ENCODE data around the gene PKIB. TPM values are rescaled to one million over a fixed set of nuclear protein-coding genes. Genes with fewer than 3 reads are reported as not detected.

Gene PKIB

DNA sequence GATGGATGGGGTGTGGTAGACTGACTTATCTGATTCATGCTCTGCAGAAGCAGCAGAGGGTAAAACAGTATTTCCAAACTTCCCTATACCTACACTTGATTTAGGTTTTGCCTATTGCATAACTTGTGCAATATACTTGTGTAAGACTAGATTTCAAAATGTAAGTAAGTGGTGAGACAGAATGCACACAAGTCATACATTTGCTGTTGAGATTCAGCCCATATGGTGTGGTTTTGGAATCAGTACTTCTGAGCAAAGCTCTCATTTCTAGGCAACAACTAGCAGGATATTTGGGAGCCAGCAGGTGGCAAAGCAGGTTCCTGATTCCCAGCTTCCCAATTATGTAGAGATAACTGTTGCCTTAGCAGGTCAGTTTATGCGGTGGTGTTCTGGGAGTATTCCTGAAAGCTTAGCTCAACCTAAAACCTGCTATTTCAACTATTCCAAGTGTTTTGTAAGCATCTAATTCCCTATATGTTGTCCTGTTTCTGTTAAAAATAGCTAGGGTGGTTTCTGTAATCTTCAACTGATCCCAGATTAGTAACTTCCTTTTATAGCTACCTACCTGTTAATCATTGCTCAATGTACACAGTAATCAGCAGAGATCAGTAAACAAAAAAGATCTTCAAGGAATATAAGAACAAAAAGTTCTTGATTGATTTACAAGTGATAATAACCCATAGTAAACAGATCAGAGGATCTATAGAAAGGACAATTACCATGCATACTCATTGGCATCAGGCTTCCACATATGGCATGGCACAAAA lies 160.8 kb downstream of the PKIB start:
- no peaks in the 10 kb centered on the region for H3K36me3 ChIP-seq (ENCODE audit: insufficient read depth, low read length)
- no peak overlapping the region for H3K4me2 ChIP-seq (ENCODE audit: low read length)
- H3K4me1 ChIP-seq (ENCODE audit: control insufficient read depth, insufficient read depth, low read length): no peaks in the 10 kb centered on the region
- H3K9ac ChIP-seq (ENCODE audit: low read depth, low read length): no peak overlapping the region
- H3K9me3 ChIP-seq (replicated peaks; ENCODE audit: low read length): no peaks in the 10 kb centered on the region
- no peaks in the 10 kb centered on the region for H3K27me3 ChIP-seq (ENCODE audit: control insufficient read depth, insufficient read depth, low read length)
- no peak overlapping the region for H3K4me3 ChIP-seq (ENCODE audit: low read length)

DNA sequence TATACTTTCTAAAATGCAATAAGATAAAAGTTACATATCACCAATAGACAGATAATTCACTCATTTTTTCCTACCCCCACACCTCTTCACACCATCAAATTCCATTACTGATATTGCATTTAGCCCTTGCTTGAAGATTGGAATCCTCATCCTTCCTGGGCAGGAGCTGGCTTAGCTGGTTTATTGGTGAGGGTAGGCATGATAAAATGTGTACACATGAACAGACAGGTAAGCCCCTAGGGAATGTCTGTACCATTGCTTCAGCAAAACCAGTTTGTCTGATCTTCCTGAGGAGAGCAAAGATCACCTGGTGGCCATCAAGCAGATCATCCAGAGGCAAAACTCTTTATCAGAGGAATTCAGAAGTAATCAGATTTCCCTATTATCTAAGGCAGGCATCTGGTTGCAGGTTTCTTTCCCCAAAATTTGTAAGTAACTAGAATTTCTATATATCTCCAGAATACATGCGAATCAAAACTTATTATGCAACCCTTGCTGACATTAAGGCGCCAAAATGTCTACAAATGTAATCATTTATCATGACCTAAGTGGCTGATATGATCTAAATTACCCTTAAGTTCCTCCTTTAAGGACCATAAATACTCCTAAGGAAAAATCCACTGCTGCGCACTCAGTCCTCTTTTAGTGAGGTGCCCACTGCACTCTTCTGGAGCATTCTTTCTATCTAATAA lies 162.7 kb downstream of the PKIB start:
- Histone ChIP-seq H3K4me2 (ENCODE audit: low read length) (no peak overlapping the region), H3K36me3 (ENCODE audit: insufficient read depth, low read length) (no peaks in the 10 kb centered on the region)

More for the DNA sequence above, 162.7 kb downstream of the PKIB start:
- no peaks in the 10 kb centered on the region for H3K9me3 ChIP-seq (replicated peaks; ENCODE audit: low read length)
- no peaks in the 10 kb centered on the region for H3K27me3 ChIP-seq (ENCODE audit: control insufficient read depth, insufficient read depth, low read length)
- no peak overlapping the region for H3K4me3 ChIP-seq (ENCODE audit: low read length)
- H3K9ac ChIP-seq (ENCODE audit: low read depth, low read length): no peak overlapping the region
- H3K4me1 ChIP-seq (ENCODE audit: control insufficient read depth, insufficient read depth, low read length): no peaks in the 10 kb centered on the region

Small RNA genes lying within 50 kb of the gene (small RNA-seq; reads per million reads assigned to genes)
- not detected for gene RN7SL564P

Data from skeletal muscle satellite cell (primary cell).